ENCODE data around the gene DYSF.

The DYSF gene

GRCh38 chr2:71730785-71731383 lies 277.5 kb downstream of the DYSF start:
- no peaks in the 10 kb centered on the region for H3K9me3 ChIP-seq (ENCODE audit: insufficient read depth, low read length)
- no peak for TF ChIP-seq EZH2phosphoT487 (IDR thresholded peaks at IDR 0.05; ENCODE audit: low read depth)
- TF ChIP-seq, protein P1, sequence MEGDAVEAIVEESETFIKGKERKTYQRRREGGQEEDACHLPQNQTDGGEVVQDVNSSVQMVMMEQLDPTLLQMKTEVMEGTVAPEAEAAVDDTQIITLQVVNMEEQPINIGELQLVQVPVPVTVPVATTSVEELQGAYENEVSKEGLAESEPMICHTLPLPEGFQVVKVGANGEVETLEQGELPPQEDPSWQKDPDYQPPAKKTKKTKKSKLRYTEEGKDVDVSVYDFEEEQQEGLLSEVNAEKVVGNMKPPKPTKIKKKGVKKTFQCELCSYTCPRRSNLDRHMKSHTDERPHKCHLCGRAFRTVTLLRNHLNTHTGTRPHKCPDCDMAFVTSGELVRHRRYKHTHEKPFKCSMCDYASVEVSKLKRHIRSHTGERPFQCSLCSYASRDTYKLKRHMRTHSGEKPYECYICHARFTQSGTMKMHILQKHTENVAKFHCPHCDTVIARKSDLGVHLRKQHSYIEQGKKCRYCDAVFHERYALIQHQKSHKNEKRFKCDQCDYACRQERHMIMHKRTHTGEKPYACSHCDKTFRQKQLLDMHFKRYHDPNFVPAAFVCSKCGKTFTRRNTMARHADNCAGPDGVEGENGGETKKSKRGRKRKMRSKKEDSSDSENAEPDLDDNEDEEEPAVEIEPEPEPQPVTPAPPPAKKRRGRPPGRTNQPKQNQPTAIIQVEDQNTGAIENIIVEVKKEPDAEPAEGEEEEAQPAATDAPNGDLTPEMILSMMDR (IDR thresholded peaks at IDR 0.05; ENCODE audit: low read depth, low read length), result no peak
- no peaks in the 10 kb centered on the region; the same call in 1 of the 2 replicates for H3K27me3 ChIP-seq (ENCODE audit: low read depth, low read length)
- H3K4me1 ChIP-seq (ENCODE audit: low read length), result no peaks in the 10 kb centered on the region
- H2AFZ ChIP-seq (ENCODE audit: low read depth, low read length), result no peak overlapping the region
- H3K27ac ChIP-seq (ENCODE audit: low read length), result no peak overlapping the region
- no peak overlapping the region for H3K4me3 ChIP-seq (ENCODE audit: low read length)
- no peaks in the 10 kb centered on the region for H4K20me1 ChIP-seq (ENCODE audit: insufficient read depth, low read length)
- H3K36me3 ChIP-seq (replicated peaks; ENCODE audit: low read depth, low read length), result no peaks in the 10 kb centered on the region
- H3K79me2 ChIP-seq (ENCODE audit: low read length), result no peaks in the 10 kb centered on the region
- H3K4me2 ChIP-seq (ENCODE audit: low read length), result no peak overlapping the region
- H3K9ac ChIP-seq (ENCODE audit: low read length), result no peak overlapping the region

DNA sequence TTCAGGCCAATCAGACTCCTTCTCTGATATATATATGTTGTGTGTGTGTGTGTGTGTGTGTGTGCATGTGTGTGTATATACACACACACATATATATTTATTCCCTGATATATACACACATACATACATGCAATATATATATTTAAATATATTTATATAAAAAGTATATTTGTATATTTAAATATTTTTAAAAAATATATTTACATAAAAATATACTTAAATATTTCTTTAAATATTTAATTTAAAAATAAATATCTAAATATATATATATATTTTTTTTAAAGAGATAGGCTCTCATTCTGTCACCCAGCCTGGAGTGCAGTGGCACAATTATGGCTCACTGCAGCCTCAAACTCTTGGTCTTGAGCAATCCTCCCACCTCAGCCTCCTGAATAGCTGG lies 281.3 kb downstream of the DYSF start:
- no peak overlapping the region for H3K27ac ChIP-seq (ENCODE audit: low read length)
- no peaks in the 10 kb centered on the region for H4K20me1 ChIP-seq (ENCODE audit: insufficient read depth, low read length)
- no peaks in the 10 kb centered on the region for H3K36me3 ChIP-seq (replicated peaks; ENCODE audit: low read depth, low read length)
- no peaks in the 10 kb centered on the region for H3K27me3 ChIP-seq (ENCODE audit: low read depth, low read length)
- H3K9ac ChIP-seq (ENCODE audit: low read length), result no peak overlapping the region
- no peak overlapping the region for H3K4me3 ChIP-seq (ENCODE audit: low read length)
- TF ChIP-seq, protein P1 (IDR thresholded peaks at IDR 0.05; ENCODE audit: low read depth, low read length), result no peak
- no peak for TF ChIP-seq EZH2phosphoT487 (IDR thresholded peaks at IDR 0.05; ENCODE audit: low read depth)
- no peak overlapping the region for H3K4me2 ChIP-seq (ENCODE audit: low read length)
- no peaks in the 10 kb centered on the region for H3K4me1 ChIP-seq (ENCODE audit: low read length)
- H3K79me2 ChIP-seq (ENCODE audit: low read length), result no peaks in the 10 kb centered on the region
- H3K9me3 ChIP-seq (ENCODE audit: insufficient read depth, low read length), result no peaks in the 10 kb centered on the region
- no peak overlapping the region for H2AFZ ChIP-seq (ENCODE audit: low read depth, low read length)

- TF ChIP-seq, protein P1 (IDR thresholded peaks at IDR 0.05; ENCODE audit: low read depth, low read length), result no peak
- no peak for TF ChIP-seq EZH2phosphoT487 (IDR thresholded peaks at IDR 0.05; ENCODE audit: low read depth)
Measured at GRCh38 chr2:71735676-71736075, 282.3 kb downstream of the DYSF start.

More at GRCh38 chr2:71735676-71736075, 282.3 kb downstream of the DYSF start:
- Histone ChIP-seq H3K9me3 (ENCODE audit: insufficient read depth, low read length) (no peaks in the 10 kb centered on the region), H3K4me1 (ENCODE audit: low read length) (no peaks in the 10 kb centered on the region), H4K20me1 (ENCODE audit: insufficient read depth, low read length) (no peaks in the 10 kb centered on the region), H3K79me2 (ENCODE audit: low read length) (no peaks in the 10 kb centered on the region), H2AFZ (ENCODE audit: low read depth, low read length) (no peak overlapping the region), H3K27me3 (ENCODE audit: low read depth, low read length) (no peaks in the 10 kb centered on the region), H3K36me3 (replicated peaks; ENCODE audit: low read depth, low read length) (no peaks in the 10 kb centered on the region), H3K27ac (ENCODE audit: low read length) (no peak overlapping the region), H3K9ac (ENCODE audit: low read length) (no peak overlapping the region), H3K4me3 (ENCODE audit: low read length) (no peak overlapping the region), H3K4me2 (ENCODE audit: low read length) (no peak overlapping the region)
